Upper lobe of right lung (tissue), 1 donor: ENCODE data around the gene CASK. TPM values are rescaled to one million over a fixed set of nuclear protein-coding genes. Genes with fewer than 3 reads are reported as not detected.

Source experiments
- ATAC-seq: fragments of 200-7000 bp; cut with Tn5 transposase; one replicate; pipeline ENCODE4 v1.9.1; 2020; ENCODE audit warnings: mild to moderate bottlenecking, moderate library complexity
- DNase-seq: peaks from one replicate; pipeline ENCODE4 v3.0.0-alpha.2; 2020
- H3K27ac ChIP-seq: fragments of 200-600 bp; one replicate; pipeline ENCODE4 v1.8.0; 2022
- H3K27me3 ChIP-seq: fragments of 200-600 bp; one replicate; pipeline ENCODE4 v1.8.0; 2022; ENCODE audit warnings: mild to moderate bottlenecking
- H3K36me3 ChIP-seq: fragments of 200-600 bp; one replicate; pipeline ENCODE4 v1.8.0; 2022
- H3K4me1 ChIP-seq: fragments of 200-600 bp; one replicate; pipeline ENCODE4 v1.8.0; 2022
- H3K4me3 ChIP-seq: fragments of 200-600 bp; one replicate; pipeline ENCODE4 v1.8.0; 2022; ENCODE audit warnings: mild to moderate bottlenecking
- H3K9me3 ChIP-seq: fragments of 200-600 bp; one replicate; pipeline ENCODE4 v1.8.0; 2022
- intact Hi-C: fragments of 100-400 bp; cut with DNase I; formaldehyde crosslinking; loops from one replicate; pipeline ENCODE4 v1.11.0; 2022
- total RNA-seq: library from RNA; stranded (reverse); fragmentation: NEBNext Ultra II Directional; extraction: Animal tissue kit (Norgen Biotek cat#: 25700); gene quantifications from one replicate; pipeline ENCODE4 v1.2.1, GENCODE V29; 2021
- TF ChIP-seq, protein P1 (sequence below): fragments of 200-600 bp; IDR thresholded peaks from one replicate; pipeline ENCODE4 v1.8.0; 2022; ENCODE audit warnings: antibody characterized with exemption
- donor health status: DM: no; HTN: yes; CAD: no; lungs with severe emphysema.

The CASK gene
- total RNA-seq, 1 donor from 2014 or later: 60.4 TPM

DNA sequence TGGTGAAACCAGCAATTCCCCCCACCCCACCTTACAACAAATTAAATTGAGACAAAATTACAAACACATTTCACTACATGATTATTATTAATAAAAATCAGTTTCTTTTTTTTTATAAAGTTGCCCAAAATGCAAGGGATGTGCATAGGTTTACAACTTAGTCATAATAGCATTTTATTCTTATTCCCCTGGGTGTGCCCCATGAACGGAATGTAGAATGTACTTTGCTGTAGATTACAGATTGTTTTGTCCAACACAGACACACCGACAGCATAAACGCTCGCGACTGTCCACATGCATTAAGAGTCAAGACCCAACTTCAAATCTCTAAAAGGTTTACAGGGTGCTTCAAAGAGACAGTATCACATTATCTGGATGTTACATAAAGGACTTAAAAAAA is 403.9 kb downstream of the CASK start:
- intact Hi-C loops: no loop called here
- no peaks in the 10 kb centered on the region for H3K27me3 ChIP-seq
- H3K36me3 ChIP-seq: peaks cover 7% of the 10 kb centered on the region
- no peak for ATAC-seq
- H3K4me3 ChIP-seq: no peak overlapping the region
- H3K9me3 ChIP-seq: no peaks in the 10 kb centered on the region
- TF ChIP-seq, protein P1, sequence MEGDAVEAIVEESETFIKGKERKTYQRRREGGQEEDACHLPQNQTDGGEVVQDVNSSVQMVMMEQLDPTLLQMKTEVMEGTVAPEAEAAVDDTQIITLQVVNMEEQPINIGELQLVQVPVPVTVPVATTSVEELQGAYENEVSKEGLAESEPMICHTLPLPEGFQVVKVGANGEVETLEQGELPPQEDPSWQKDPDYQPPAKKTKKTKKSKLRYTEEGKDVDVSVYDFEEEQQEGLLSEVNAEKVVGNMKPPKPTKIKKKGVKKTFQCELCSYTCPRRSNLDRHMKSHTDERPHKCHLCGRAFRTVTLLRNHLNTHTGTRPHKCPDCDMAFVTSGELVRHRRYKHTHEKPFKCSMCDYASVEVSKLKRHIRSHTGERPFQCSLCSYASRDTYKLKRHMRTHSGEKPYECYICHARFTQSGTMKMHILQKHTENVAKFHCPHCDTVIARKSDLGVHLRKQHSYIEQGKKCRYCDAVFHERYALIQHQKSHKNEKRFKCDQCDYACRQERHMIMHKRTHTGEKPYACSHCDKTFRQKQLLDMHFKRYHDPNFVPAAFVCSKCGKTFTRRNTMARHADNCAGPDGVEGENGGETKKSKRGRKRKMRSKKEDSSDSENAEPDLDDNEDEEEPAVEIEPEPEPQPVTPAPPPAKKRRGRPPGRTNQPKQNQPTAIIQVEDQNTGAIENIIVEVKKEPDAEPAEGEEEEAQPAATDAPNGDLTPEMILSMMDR: no peak
- no peaks in the 10 kb centered on the region for H3K4me1 ChIP-seq
- DNase-seq: no peak
- no peak overlapping the region for H3K27ac ChIP-seq

DNA sequence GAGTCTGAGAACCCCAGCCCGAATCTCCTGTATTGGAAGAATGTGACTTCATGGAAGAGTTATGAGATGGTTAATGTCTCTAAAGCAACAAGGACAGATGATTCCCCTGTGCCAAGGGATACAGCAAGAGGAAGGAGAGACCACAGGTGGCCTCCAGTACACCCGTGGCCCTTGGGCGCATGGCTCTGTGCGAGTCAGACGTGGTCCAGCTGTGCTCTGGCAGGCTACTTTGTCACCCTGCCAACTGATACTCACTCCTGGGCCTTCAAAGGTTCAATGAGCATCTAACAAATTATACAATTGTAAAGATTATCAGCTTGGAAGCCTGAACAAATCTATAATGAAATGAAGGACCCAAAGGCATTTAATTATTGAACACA is 404.5 kb downstream of the CASK start:
- TF ChIP-seq, protein P1: no peak
- intact Hi-C loops: no loop called here
- Histone ChIP-seq H3K9me3 (no peaks in the 10 kb centered on the region), H3K4me1 (no peaks in the 10 kb centered on the region), H3K27me3 (no peaks in the 10 kb centered on the region), H3K36me3 (peaks cover 5% of the 10 kb centered on the region), H3K4me3 (no peak overlapping the region), H3K27ac (no peak overlapping the region)
- no peak for ATAC-seq
- DNase-seq: no peak

- no peaks in the 10 kb centered on the region for H3K4me1 ChIP-seq
- H3K27me3 ChIP-seq: no peaks in the 10 kb centered on the region
- no peak overlapping the region for H3K27ac ChIP-seq
- TF ChIP-seq, protein P1: no peak
- intact Hi-C loops: no loop called here
- ATAC-seq: no peak
- no peak for DNase-seq
- H3K36me3 ChIP-seq: no peaks in the 10 kb centered on the region
- H3K9me3 ChIP-seq: no peaks in the 10 kb centered on the region
- H3K4me3 ChIP-seq: no peak overlapping the region
Observed at GRCh38 chrX:41518127-41518840, 405.1 kb downstream of the CASK start.

GRCh38 chrX:41516999-41517765 is 406.2 kb downstream of the CASK start:
- intact Hi-C loops: no loop called here
- no peak for DNase-seq
- H3K27me3 ChIP-seq: no peaks in the 10 kb centered on the region

DNA sequence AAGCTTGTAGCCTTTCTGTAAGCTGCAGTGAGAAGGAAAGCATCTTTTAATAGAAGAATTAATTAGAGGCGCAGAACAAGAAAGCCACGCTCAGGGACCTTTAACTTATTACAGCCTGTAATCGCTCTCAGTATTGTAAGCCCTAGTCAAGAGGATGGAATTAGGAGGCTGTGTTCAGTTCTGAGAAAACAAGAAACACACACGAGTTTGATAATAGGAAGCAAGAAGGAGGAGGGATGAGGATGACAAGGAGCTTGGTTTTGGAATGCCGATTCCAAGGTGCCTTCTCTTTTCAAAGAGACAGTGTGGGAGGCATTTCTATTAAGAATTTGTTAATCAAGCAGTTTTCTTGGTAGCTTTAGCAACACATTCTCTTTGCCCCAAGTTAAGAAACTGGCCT is 406.9 kb downstream of the CASK start:
- TF ChIP-seq, protein P1: no peak
- Histone ChIP-seq H3K4me3 (no peak overlapping the region), H3K27me3 (no peaks in the 10 kb centered on the region), H3K4me1 (no peaks in the 10 kb centered on the region), H3K9me3 (no peaks in the 10 kb centered on the region), H3K27ac (no peak overlapping the region), H3K36me3 (no peaks in the 10 kb centered on the region)
- DNase-seq: no peak
- ATAC-seq: no peak
- intact Hi-C loops: no loop called here

More at GRCh38 chrX:41516999-41517765, 406.2 kb downstream of the CASK start:
- Histone ChIP-seq H3K4me1 (no peaks in the 10 kb centered on the region), H3K27ac (no peak overlapping the region), H3K9me3 (no peaks in the 10 kb centered on the region), H3K36me3 (no peaks in the 10 kb centered on the region), H3K4me3 (no peak overlapping the region)
- ATAC-seq: no peak
- TF ChIP-seq, protein P1: no peak
